Measurements from ENCODE around the gene WAPL.

The WAPL gene

DNA sequence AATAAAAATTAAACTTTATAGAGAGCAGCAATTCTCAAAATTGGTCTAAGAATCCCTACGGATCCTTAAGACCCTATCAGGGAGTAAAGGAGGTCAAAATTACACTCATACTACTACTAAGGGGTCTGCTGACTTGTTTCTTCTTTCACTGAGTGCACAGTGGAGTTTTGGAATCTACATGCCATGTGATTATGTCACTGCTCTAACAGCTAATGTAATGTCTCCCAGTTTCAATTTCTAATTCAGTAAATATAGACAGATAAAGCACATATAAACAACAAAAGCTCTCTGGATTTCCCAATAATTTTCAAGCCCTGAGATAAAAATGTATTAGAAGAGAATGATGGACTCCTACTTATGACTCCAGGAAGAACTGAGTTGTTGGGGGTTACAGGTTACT, 74.6 kb downstream of the WAPL start:
- Histone ChIP-seq H3K4me3 (ENCODE audit: low read length) (no peak overlapping the region), H3K9me3 (ENCODE audit: control insufficient read depth, low read length) (no peaks in the 10 kb centered on the region), H3K27me3 (ENCODE audit: control insufficient read depth, insufficient read depth, low read length) (no peaks in the 10 kb centered on the region), H3K4me1 (ENCODE audit: control insufficient read depth, insufficient read depth, low read length) (peaks cover 13% of the 10 kb centered on the region), H3K36me3 (ENCODE audit: control insufficient read depth, insufficient read depth, low read length) (no peaks in the 10 kb centered on the region), H3K9ac (ENCODE audit: low read length) (no peak overlapping the region)

GRCh38 chr10:86446440-86446839, 75.2 kb downstream of the WAPL start:
- Histone ChIP-seq H3K36me3 (ENCODE audit: control insufficient read depth, insufficient read depth, low read length) (peaks cover 3% of the 10 kb centered on the region), H3K9me3 (ENCODE audit: control insufficient read depth, low read length) (no peaks in the 10 kb centered on the region), H3K4me3 (ENCODE audit: low read length) (no peak overlapping the region), H3K9ac (ENCODE audit: low read length) (no peak overlapping the region), H3K27me3 (ENCODE audit: control insufficient read depth, insufficient read depth, low read length) (no peaks in the 10 kb centered on the region), H3K4me1 (ENCODE audit: control insufficient read depth, insufficient read depth, low read length) (peaks cover 13% of the 10 kb centered on the region)

DNA sequence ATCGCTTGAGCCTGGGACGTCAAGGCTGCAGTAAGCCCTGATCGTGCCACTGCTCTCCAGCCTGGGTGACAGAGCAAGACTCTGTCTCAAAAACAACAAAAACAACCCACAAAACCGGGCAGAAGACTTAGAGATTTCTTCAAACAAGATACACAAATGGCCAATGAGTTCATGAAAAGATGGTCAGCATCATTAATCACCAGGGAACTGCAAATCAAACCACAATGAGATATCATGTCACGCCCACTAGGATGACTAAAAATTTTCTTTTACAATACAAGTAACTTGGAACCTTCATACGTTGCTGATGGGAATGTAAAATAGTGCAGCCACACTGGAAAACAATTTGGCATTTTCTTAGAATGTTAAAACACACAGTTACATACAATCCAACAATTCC, 77.7 kb downstream of the WAPL start:
- peaks cover 8% of the 10 kb centered on the region for H3K36me3 ChIP-seq (ENCODE audit: control insufficient read depth, insufficient read depth, low read length)
- H3K27me3 ChIP-seq (ENCODE audit: control insufficient read depth, insufficient read depth, low read length) = no peaks in the 10 kb centered on the region
- no peaks in the 10 kb centered on the region for H3K9me3 ChIP-seq (ENCODE audit: control insufficient read depth, low read length)
- no peak overlapping the region for H3K4me3 ChIP-seq (ENCODE audit: low read length)
- no peak overlapping the region for H3K9ac ChIP-seq (ENCODE audit: low read length)
- peaks cover 31% of the 10 kb centered on the region for H3K4me1 ChIP-seq (ENCODE audit: control insufficient read depth, insufficient read depth, low read length)

DNA sequence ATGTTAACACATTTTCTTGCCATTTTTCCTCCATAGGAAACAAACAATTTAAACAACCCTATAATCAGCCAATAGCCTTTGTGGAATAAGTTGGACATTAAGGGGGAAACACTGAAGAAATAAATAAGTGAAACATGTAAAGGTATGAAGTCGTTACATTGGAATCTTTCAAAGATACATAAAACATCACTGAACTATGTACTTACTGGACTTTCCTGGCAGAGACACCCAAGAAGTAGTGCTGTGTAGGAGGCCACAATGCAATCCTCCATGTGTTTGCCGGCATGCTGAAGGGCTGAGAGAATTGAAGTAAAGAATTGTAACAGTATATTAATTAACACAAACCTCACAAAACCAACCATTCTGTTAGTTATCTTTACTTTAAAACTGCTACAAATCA, 78.5 kb downstream of the WAPL start:
- H3K4me1 ChIP-seq (ENCODE audit: control insufficient read depth, insufficient read depth, low read length) = peaks cover 30% of the 10 kb centered on the region
- no peak overlapping the region for H3K9ac ChIP-seq (ENCODE audit: low read length)
- H3K9me3 ChIP-seq (ENCODE audit: control insufficient read depth, low read length) = no peaks in the 10 kb centered on the region
- H3K36me3 ChIP-seq (ENCODE audit: control insufficient read depth, insufficient read depth, low read length) = peaks cover 8% of the 10 kb centered on the region
- no peaks in the 10 kb centered on the region for H3K27me3 ChIP-seq (ENCODE audit: control insufficient read depth, insufficient read depth, low read length)
- H3K4me3 ChIP-seq (ENCODE audit: low read length) = no peak overlapping the region

- Histone ChIP-seq H3K4me1 (ENCODE audit: control insufficient read depth, insufficient read depth, low read length) (peaks cover 31% of the 10 kb centered on the region), H3K9ac (ENCODE audit: low read length) (no peak overlapping the region), H3K9me3 (ENCODE audit: control insufficient read depth, low read length) (no peaks in the 10 kb centered on the region), H3K36me3 (ENCODE audit: control insufficient read depth, insufficient read depth, low read length) (peaks cover 8% of the 10 kb centered on the region), H3K27me3 (ENCODE audit: control insufficient read depth, insufficient read depth, low read length) (no peaks in the 10 kb centered on the region), H3K4me3 (ENCODE audit: low read length) (no peak overlapping the region)
These were observed 80.4 kb downstream of the WAPL start for GRCh38 chr10:86440874-86441843.

DNA sequence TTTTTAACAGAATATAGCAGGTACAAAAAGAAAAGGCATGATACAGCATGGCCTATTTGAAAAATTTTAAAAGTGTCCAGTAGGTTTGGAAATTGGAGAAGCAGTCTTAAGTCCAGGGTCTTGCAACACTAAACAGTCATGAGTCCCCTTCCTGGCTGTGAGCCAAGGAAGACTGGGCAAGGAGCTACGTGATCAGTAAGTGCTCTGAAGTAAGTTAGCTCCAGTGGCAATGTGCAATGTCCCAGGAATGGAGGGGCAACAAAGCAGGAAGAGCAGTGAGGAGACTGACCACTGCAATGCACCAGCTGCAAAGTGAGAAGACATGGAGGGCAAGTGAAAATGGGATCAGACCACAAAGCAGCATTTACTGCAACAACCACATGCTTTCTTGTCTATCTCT, 82.0 kb downstream of the WAPL start:
- H3K36me3 ChIP-seq (ENCODE audit: control insufficient read depth, insufficient read depth, low read length) = peaks cover 8% of the 10 kb centered on the region

DNA sequence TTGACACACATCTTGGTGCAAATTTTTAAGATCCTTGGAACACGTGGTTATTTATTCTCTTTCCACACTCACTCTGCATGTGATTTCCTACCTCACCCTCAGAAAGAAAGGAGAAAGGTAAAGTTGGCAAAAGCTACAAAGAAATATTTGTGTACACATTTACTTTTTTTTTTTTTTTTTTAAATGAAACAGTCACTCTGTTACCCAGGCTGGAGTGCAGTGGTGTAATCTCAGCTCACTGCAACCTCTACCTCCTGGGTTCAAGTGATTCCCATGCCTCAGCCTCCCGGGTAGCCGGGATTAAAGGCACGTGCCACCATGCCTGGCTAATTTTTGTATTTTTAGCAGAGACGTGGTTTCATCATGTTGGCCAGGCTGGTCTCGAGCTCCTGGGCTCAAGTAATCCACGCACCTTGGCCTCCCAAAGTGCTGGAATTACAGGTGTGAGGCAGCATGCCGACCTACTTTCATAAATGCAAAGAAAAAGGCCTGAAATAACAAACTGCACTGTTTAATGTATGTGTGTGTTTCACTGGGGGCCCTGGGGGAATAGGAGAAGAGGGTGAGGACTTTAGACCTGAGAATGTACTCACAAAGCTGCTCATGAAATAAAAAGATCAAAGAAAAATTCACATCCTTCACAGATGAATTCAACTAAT, 83.4 kb downstream of the WAPL start:
- Histone ChIP-seq H3K9ac (ENCODE audit: low read length) (no peak overlapping the region), H3K4me3 (ENCODE audit: low read length) (no peak overlapping the region), H3K4me1 (ENCODE audit: control insufficient read depth, insufficient read depth, low read length) (peaks cover 34% of the 10 kb centered on the region), H3K27me3 (ENCODE audit: control insufficient read depth, insufficient read depth, low read length) (no peaks in the 10 kb centered on the region), H3K9me3 (ENCODE audit: control insufficient read depth, low read length) (no peaks in the 10 kb centered on the region), H3K36me3 (ENCODE audit: control insufficient read depth, insufficient read depth, low read length) (peaks cover 8% of the 10 kb centered on the region)

More for the DNA sequence above, 82.0 kb downstream of the WAPL start:
- H3K9me3 ChIP-seq (ENCODE audit: control insufficient read depth, low read length) = no peaks in the 10 kb centered on the region
- peaks cover 34% of the 10 kb centered on the region for H3K4me1 ChIP-seq (ENCODE audit: control insufficient read depth, insufficient read depth, low read length)
- no peak overlapping the region for H3K4me3 ChIP-seq (ENCODE audit: low read length)
- no peaks in the 10 kb centered on the region for H3K27me3 ChIP-seq (ENCODE audit: control insufficient read depth, insufficient read depth, low read length)
- no peak overlapping the region for H3K9ac ChIP-seq (ENCODE audit: low read length)

DNA sequence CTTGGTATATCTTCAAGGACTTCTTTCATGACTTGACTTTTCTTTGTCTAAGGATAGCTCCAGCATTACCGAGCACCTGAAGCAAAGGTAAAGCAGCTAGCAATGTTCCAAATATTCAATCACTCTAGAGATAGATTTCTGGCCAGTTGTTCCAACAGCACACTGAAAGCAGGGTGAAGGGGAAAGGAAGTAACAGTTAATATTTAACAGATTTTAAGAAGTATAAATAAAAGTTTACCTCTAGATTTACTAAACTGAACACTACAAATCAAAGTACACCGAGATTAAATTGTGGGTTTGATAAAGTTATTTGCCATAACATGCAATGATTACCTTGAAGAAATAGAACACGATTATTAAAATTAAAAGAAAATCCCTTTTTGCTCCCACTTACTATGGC, 84.1 kb downstream of the WAPL start:
- Histone ChIP-seq H3K27me3 (ENCODE audit: control insufficient read depth, insufficient read depth, low read length) (no peaks in the 10 kb centered on the region), H3K9me3 (ENCODE audit: control insufficient read depth, low read length) (no peaks in the 10 kb centered on the region), H3K36me3 (ENCODE audit: control insufficient read depth, insufficient read depth, low read length) (peaks cover 8% of the 10 kb centered on the region)

GRCh38 chr10:86436963-86437362, 84.6 kb downstream of the WAPL start:
- no peak overlapping the region for H3K9ac ChIP-seq (ENCODE audit: low read length)
- H3K36me3 ChIP-seq (ENCODE audit: control insufficient read depth, insufficient read depth, low read length) = peaks cover 8% of the 10 kb centered on the region
- peaks cover 34% of the 10 kb centered on the region for H3K4me1 ChIP-seq (ENCODE audit: control insufficient read depth, insufficient read depth, low read length)
- H3K9me3 ChIP-seq (ENCODE audit: control insufficient read depth, low read length) = no peaks in the 10 kb centered on the region
- H3K27me3 ChIP-seq (ENCODE audit: control insufficient read depth, insufficient read depth, low read length) = no peaks in the 10 kb centered on the region
- H3K4me3 ChIP-seq (ENCODE audit: low read length) = no peak overlapping the region

More for the DNA sequence above, 84.1 kb downstream of the WAPL start:
- Histone ChIP-seq H3K4me3 (ENCODE audit: low read length) (no peak overlapping the region), H3K4me1 (ENCODE audit: control insufficient read depth, insufficient read depth, low read length) (peaks cover 34% of the 10 kb centered on the region), H3K9ac (ENCODE audit: low read length) (no peak overlapping the region)

GRCh38 chr10:86434656-86435055, 86.9 kb downstream of the WAPL start:
- Histone ChIP-seq H3K4me3 (ENCODE audit: low read length) (no peak overlapping the region), H3K9ac (ENCODE audit: low read length) (no peak overlapping the region), H3K36me3 (ENCODE audit: control insufficient read depth, insufficient read depth, low read length) (no peaks in the 10 kb centered on the region), H3K27me3 (ENCODE audit: control insufficient read depth, insufficient read depth, low read length) (no peaks in the 10 kb centered on the region), H3K4me1 (ENCODE audit: control insufficient read depth, insufficient read depth, low read length) (peaks cover 23% of the 10 kb centered on the region), H3K9me3 (ENCODE audit: control insufficient read depth, low read length) (no peaks in the 10 kb centered on the region)

DNA sequence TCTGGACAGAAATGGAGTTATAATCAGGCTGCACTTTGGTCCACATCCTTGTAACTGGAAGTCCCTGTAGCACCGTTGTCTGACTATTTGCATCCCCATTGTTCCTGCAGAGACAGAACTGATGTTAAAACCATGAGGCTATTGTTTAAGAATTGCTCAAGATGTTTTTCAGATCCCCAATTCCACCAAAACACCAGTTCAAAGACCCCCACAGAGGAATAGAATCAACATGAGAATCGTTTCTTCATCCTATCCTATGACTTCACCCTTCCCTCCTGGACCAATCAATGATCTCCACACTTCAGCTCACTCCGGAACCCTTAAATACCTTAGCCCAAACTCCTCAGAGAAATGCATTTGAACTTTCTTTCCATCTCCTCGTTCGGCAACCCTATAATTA, 97.9 kb downstream of the WAPL start:
- Histone ChIP-seq H3K36me3 (ENCODE audit: control insufficient read depth, insufficient read depth, low read length) (no peaks in the 10 kb centered on the region), H3K9ac (ENCODE audit: low read length) (no peak overlapping the region), H3K4me3 (ENCODE audit: low read length) (no peak overlapping the region), H3K27me3 (ENCODE audit: control insufficient read depth, insufficient read depth, low read length) (no peaks in the 10 kb centered on the region), H3K9me3 (ENCODE audit: control insufficient read depth, low read length) (no peaks in the 10 kb centered on the region), H3K4me1 (ENCODE audit: control insufficient read depth, insufficient read depth, low read length) (no peaks in the 10 kb centered on the region)

GRCh38 chr10:86419101-86419500, 102.5 kb downstream of the WAPL start:
- no peak overlapping the region for H3K4me3 ChIP-seq (ENCODE audit: low read length)
- H3K36me3 ChIP-seq (ENCODE audit: control insufficient read depth, insufficient read depth, low read length) = no peaks in the 10 kb centered on the region
- H3K27me3 ChIP-seq (ENCODE audit: control insufficient read depth, insufficient read depth, low read length) = no peaks in the 10 kb centered on the region
- H3K9me3 ChIP-seq (ENCODE audit: control insufficient read depth, low read length) = no peaks in the 10 kb centered on the region
- peaks cover 7% of the 10 kb centered on the region for H3K4me1 ChIP-seq (ENCODE audit: control insufficient read depth, insufficient read depth, low read length)
- no peak overlapping the region for H3K9ac ChIP-seq (ENCODE audit: low read length)

Measured in mucosa of stomach (tissue), 1 donor.